Right renal cortex interstitium (tissue), 3 donors: ENCODE measurements around the gene SEMA3B. TPM values are rescaled to one million over a fixed set of nuclear protein-coding genes. Genes with fewer than 3 reads are reported as not detected.

ENCODE experiments used
- DNase-seq, 3 donors: peaks; one replicate each; pipeline ENCODE4 v3.0.0-alpha.2; 2013; ENCODE audit warnings: low read depth in 3 of 3, low spot score in 2 of 3
- polyA plus RNA-seq, 3 donors: library from polyadenylated mRNA; unstranded; fragments of 120-200 nt; gene quantifications; one replicate each; pipeline ENCODE4 v1.2.1, GENCODE V29; 2013; ENCODE audit not compliant: insufficient read length in 3 of 3

Gene SEMA3B
- polyA plus RNA-seq, 3 donors, result 75.2 to 77.0 (median 76.3) TPM

GRCh38 chr3:50325113-50325480 is 56.1 kb downstream of the SEMA3B start:
- no peak for DNase-seq

GRCh38 chr3:50325497-50326181 is 56.7 kb downstream of the SEMA3B start:
- no peak for DNase-seq

- no peak for DNase-seq
Measured at GRCh38 chr3:50326182-50326541, 57.2 kb downstream of the SEMA3B start.

- DNase-seq, result no peak
Measured at GRCh38 chr3:50327129-50327528, 58.2 kb downstream of the SEMA3B start.

Other genes starting within 250 kb of the SEMA3B start
- gene RBM5, start 180.2 kb upstream of the SEMA3B start, polyA plus RNA-seq, result 100 to 1,000 TPM; 234 to 272 (median 251) TPM
- 10 to 100 TPM; 67.4 to 80.1 (median 70.8) TPM for gene SEMA3F, start 113.8 kb upstream of the SEMA3B start, polyA plus RNA-seq
- gene GNAT1, start 77.5 kb upstream of the SEMA3B start, polyA plus RNA-seq, result not detected
- 10 to 100 TPM in 1 of 3 donors, 1 to 10 TPM in 2; 5.0 to 11.0 (median 6.8) TPM for gene SLC38A3, start 63.9 kb upstream of the SEMA3B start, polyA plus RNA-seq
- gene GNAI2, start 32.9 kb upstream of the SEMA3B start, polyA plus RNA-seq, result 100 to 1,000 TPM; 211 to 230 (median 220) TPM
- under 1 TPM; 0.42 to 0.54 (median 0.50) TPM for gene LSMEM2, start 9.9 kb downstream of the SEMA3B start, polyA plus RNA-seq
- gene IFRD2, start 23.3 kb downstream of the SEMA3B start, polyA plus RNA-seq, result 10 to 100 TPM; 35.0 to 39.1 (median 37.7) TPM
- gene HYAL3, start 30.3 kb downstream of the SEMA3B start, polyA plus RNA-seq, result 1 to 10 TPM; 2.9 to 3.2 (median 3.1) TPM
- 1 to 10 TPM; 7.6 to 8.6 (median 8.2) TPM for gene NAA80, start 30.3 kb downstream of the SEMA3B start, polyA plus RNA-seq
- gene HYAL1, start 34.4 kb downstream of the SEMA3B start, polyA plus RNA-seq, result 1 to 10 TPM; 6.3 to 7.1 (median 7.0) TPM
- gene HYAL2, start 53.6 kb downstream of the SEMA3B start, polyA plus RNA-seq, result 10 to 100 TPM; 62.7 to 74.3 (median 70.7) TPM
- gene TUSC2, start 59.1 kb downstream of the SEMA3B start, polyA plus RNA-seq, result 10 to 100 TPM; 22.6 to 25.7 (median 24.5) TPM
- 10 to 100 TPM; 16.1 to 17.0 (median 16.4) TPM for gene RASSF1, start 71.7 kb downstream of the SEMA3B start, polyA plus RNA-seq
- gene ZMYND10, start 76.6 kb downstream of the SEMA3B start, polyA plus RNA-seq, result 1 to 10 TPM; 3.3 to 4.1 (median 3.4) TPM
- gene NPRL2, start 81.6 kb downstream of the SEMA3B start, polyA plus RNA-seq, result 10 to 100 TPM; 31.0 to 35.2 (median 33.8) TPM
- 10 to 100 TPM; 14.9 to 16.7 (median 15.6) TPM for gene CYB561D2, start 81.7 kb downstream of the SEMA3B start, polyA plus RNA-seq
- 10 to 100 TPM; 30.9 to 35.9 (median 32.3) TPM for gene TMEM115, start 90.4 kb downstream of the SEMA3B start, polyA plus RNA-seq
- 10 to 100 TPM; 13.9 to 16.1 (median 14.0) TPM for gene CACNA2D2, start 234.5 kb downstream of the SEMA3B start, polyA plus RNA-seq